ENCODE data around the gene CALML5. TPM values are rescaled to one million over a fixed set of nuclear protein-coding genes. Genes with fewer than 3 reads are reported as not detected.

CALML5 gene
- total RNA-seq, 1 donor from 2014 or later: not detected

GRCh38 chr10:5456563-5456962 lies 42.8 kb downstream of the CALML5 start:
- no peak for TF ChIP-seq CTCF (IDR thresholded peaks at IDR 0.05; ENCODE audit: insufficient read depth, low read length, poor library complexity, severe bottlenecking)
- Histone ChIP-seq H3K36me3 (ENCODE audit: control insufficient read depth, insufficient read depth, low read length) (peaks cover 5% of the 10 kb centered on the region), H3K27me3 (ENCODE audit: control insufficient read depth, insufficient read depth, low read length) (no peaks in the 10 kb centered on the region), H3K4me3 (ENCODE audit: low read depth, low read length) (no peak overlapping the region)
- no peak for DNase-seq (ENCODE audit: low read depth)

GRCh38 chr10:5453749-5454489 lies 45.5 kb downstream of the CALML5 start:
- DNase-seq (ENCODE audit: low read depth): no peak
- peaks cover 5% of the 10 kb centered on the region for H3K36me3 ChIP-seq (ENCODE audit: control insufficient read depth, insufficient read depth, low read length)

GRCh38 chr10:5450605-5451384 lies 48.6 kb downstream of the CALML5 start:
- no peak for TF ChIP-seq CTCF (IDR thresholded peaks at IDR 0.05; ENCODE audit: insufficient read depth, low read length, poor library complexity, severe bottlenecking)
- H3K36me3 ChIP-seq (ENCODE audit: control insufficient read depth, insufficient read depth, low read length): peaks cover 2% of the 10 kb centered on the region
- no peak overlapping the region for H3K4me3 ChIP-seq (ENCODE audit: low read depth, low read length)
- no peaks in the 10 kb centered on the region for H3K27me3 ChIP-seq (ENCODE audit: control insufficient read depth, insufficient read depth, low read length)
- DNase-seq (ENCODE audit: low read depth): no peak

More at GRCh38 chr10:5453749-5454489, 45.5 kb downstream of the CALML5 start:
- Histone ChIP-seq H3K27me3 (ENCODE audit: control insufficient read depth, insufficient read depth, low read length) (no peaks in the 10 kb centered on the region), H3K4me3 (ENCODE audit: low read depth, low read length) (no peak overlapping the region)
- TF ChIP-seq CTCF (IDR thresholded peaks at IDR 0.05; ENCODE audit: insufficient read depth, low read length, poor library complexity, severe bottlenecking): no peak

- Histone ChIP-seq H3K36me3 (ENCODE audit: control insufficient read depth, insufficient read depth, low read length) (peaks cover under 1% of the 10 kb centered on the region), H3K4me3 (ENCODE audit: low read depth, low read length) (peak overlapping the region; percentile 19), H3K27me3 (ENCODE audit: control insufficient read depth, insufficient read depth, low read length) (no peaks in the 10 kb centered on the region)
- DNase-seq (ENCODE audit: low read depth): no peak
- TF ChIP-seq CTCF (IDR thresholded peaks at IDR 0.05; ENCODE audit: insufficient read depth, low read length, poor library complexity, severe bottlenecking): peak; percentile 29
Observed at GRCh38 chr10:5449823-5450222, 49.5 kb downstream of the CALML5 start.

- no peak for DNase-seq (ENCODE audit: low read depth)
- Histone ChIP-seq H3K4me3 (ENCODE audit: low read depth, low read length) (peak overlapping the region; percentile 87), H3K36me3 (ENCODE audit: control insufficient read depth, insufficient read depth, low read length) (no peaks in the 10 kb centered on the region), H3K27me3 (ENCODE audit: control insufficient read depth, insufficient read depth, low read length) (no peaks in the 10 kb centered on the region)
- TF ChIP-seq CTCF (IDR thresholded peaks at IDR 0.05; ENCODE audit: insufficient read depth, low read length, poor library complexity, severe bottlenecking): no peak
Observed at GRCh38 chr10:5449227-5449626, 50.1 kb downstream of the CALML5 start.

Other genes with a start within 250 kb of the CALML5 start
- not detected in 2 replicates for gene UCN3, start 134.6 kb downstream of the CALML5 start, total RNA-seq
- gene TUBAL3, start 94.7 kb downstream of the CALML5 start, total RNA-seq: 0.34 and 0.46 TPM in 2 replicates
- 113 and 146 TPM in 2 replicates for gene NET1, start 87.0 kb downstream of the CALML5 start, total RNA-seq
- not detected in 2 replicates for gene CALML3, start 25.4 kb upstream of the CALML5 start, total RNA-seq
- 17.3 and 22.4 TPM in 2 replicates for gene ASB13, start 167.0 kb upstream of the CALML5 start, total RNA-seq
- gene TASOR2, start 185.3 kb upstream of the CALML5 start, total RNA-seq: 60.1 and 66.8 TPM in 2 replicates